ENCODE data around the gene ADAMTS7. TPM values are rescaled to one million over a fixed set of nuclear protein-coding genes. Genes with fewer than 3 reads are reported as not detected.
"Not testable (repeated sequence)": the region's sequence is repeated elsewhere in the genome, so short reads cannot be mapped to it uniquely, and the experiment has no call there.

The ADAMTS7 gene
- total RNA-seq, 1 donor from 2014 or later = 19.2 TPM

GRCh38 chr15:78850941-78851755, 39.9 kb upstream of the ADAMTS7 start:
- peak overlapping the region; percentile 68 for H3K4me2 ChIP-seq
- H2AFZ ChIP-seq (replicated peaks) = no peak overlapping the region
- Mint-ChIP-seq H3K27me3 (ENCODE audit: insufficient read depth, low read depth) (peaks cover 2% of the 10 kb centered on the region), H3K36me3 (no peaks in the 10 kb centered on the region), H3K27ac (peak overlapping the region; percentile 78), H3K4me3 (peak overlapping the region; percentile 27), H3K9me3 (peaks cover 9% of the 10 kb centered on the region), H3K4me1 (peaks cover 21% of the 10 kb centered on the region)
- no peaks in the 10 kb centered on the region for H3K9me3 ChIP-seq (ENCODE audit: low read depth)
- H3K36me3 ChIP-seq = no peaks in the 10 kb centered on the region
- H3K79me2 ChIP-seq (ENCODE audit: low read depth) = no peaks in the 10 kb centered on the region
- H4K20me1 ChIP-seq (ENCODE audit: low read depth) = peaks cover 5% of the 10 kb centered on the region
- no peak overlapping the region for H3K4me3 ChIP-seq
- H3K27ac ChIP-seq = no peak overlapping the region
- DNase-seq (ENCODE audit: low spot score) = peak; percentile 74
- no peak for TF ChIP-seq EZH2phosphoT487 (IDR thresholded peaks at IDR 0.05)
- TF ChIP-seq CTCF (IDR thresholded peaks at IDR 0.05) = no peak
- TF ChIP-seq EZH2 (IDR thresholded peaks at IDR 0.05) = no peak
- H3K4me1 ChIP-seq = peaks cover 12% of the 10 kb centered on the region
- no peak overlapping the region for H3K9ac ChIP-seq
- H3F3A ChIP-seq (ENCODE audit: low read depth) = peaks cover 14% of the 10 kb centered on the region
- no peaks in the 10 kb centered on the region for H3K27me3 ChIP-seq

- DNase-seq (ENCODE audit: low spot score) = no peak
- peaks cover 12% of the 10 kb centered on the region for H3K4me1 ChIP-seq
- no peak overlapping the region for H3K9ac ChIP-seq
- Mint-ChIP-seq H3K4me1 (peaks cover 21% of the 10 kb centered on the region), H3K36me3 (no peaks in the 10 kb centered on the region), H3K4me3 (no peak overlapping the region), H3K27me3 (ENCODE audit: insufficient read depth, low read depth) (peaks cover 2% of the 10 kb centered on the region), H3K27ac (peak overlapping the region; percentile 78), H3K9me3 (peaks cover 11% of the 10 kb centered on the region)
- no peak for TF ChIP-seq EZH2phosphoT487 (IDR thresholded peaks at IDR 0.05)
- no peak for TF ChIP-seq EZH2 (IDR thresholded peaks at IDR 0.05)
- no peak for TF ChIP-seq CTCF (IDR thresholded peaks at IDR 0.05)
- H3K9me3 ChIP-seq (ENCODE audit: low read depth) = no peaks in the 10 kb centered on the region
- no peaks in the 10 kb centered on the region for H3K36me3 ChIP-seq
- H4K20me1 ChIP-seq (ENCODE audit: low read depth) = peaks cover 5% of the 10 kb centered on the region
- no peak overlapping the region for H2AFZ ChIP-seq (replicated peaks)
- H3K4me3 ChIP-seq = no peak overlapping the region
- no peak overlapping the region for H3K27ac ChIP-seq
- H3F3A ChIP-seq (ENCODE audit: low read depth) = peaks cover 14% of the 10 kb centered on the region
- H3K4me2 ChIP-seq = peak overlapping the region; percentile 68
- no peaks in the 10 kb centered on the region for H3K79me2 ChIP-seq (ENCODE audit: low read depth)
- no peaks in the 10 kb centered on the region for H3K27me3 ChIP-seq
Observed at GRCh38 chr15:78850352-78850751, 39.1 kb upstream of the ADAMTS7 start.

GRCh38 chr15:78847387-78847906, 36.2 kb upstream of the ADAMTS7 start:
- Histone ChIP-seq H3K4me1 (peaks cover 12% of the 10 kb centered on the region), H3F3A (ENCODE audit: low read depth) (peaks cover 14% of the 10 kb centered on the region)
- H3K79me2 ChIP-seq (ENCODE audit: low read depth); H3K36me3 Mint-ChIP-seq; H3K9me3 ChIP-seq (ENCODE audit: low read depth); H3K4me3 Mint-ChIP-seq; H3K27me3 Mint-ChIP-seq (ENCODE audit: insufficient read depth, low read depth); H3K9ac ChIP-seq; DNase-seq (ENCODE audit: low spot score); H3K36me3 ChIP-seq; H3K9me3 Mint-ChIP-seq; H3K27me3 ChIP-seq; H3K4me2 ChIP-seq; H3K27ac ChIP-seq; H4K20me1 ChIP-seq (ENCODE audit: low read depth); H2AFZ ChIP-seq (replicated peaks); H3K4me3 ChIP-seq: not testable (repeated sequence)
- Mint-ChIP-seq H3K4me1 (peaks cover 26% of the 10 kb centered on the region), H3K27ac (peak overlapping the region; percentile 97)

GRCh38 chr15:78846906-78847305, 35.6 kb upstream of the ADAMTS7 start:
- H3K27ac Mint-ChIP-seq; DNase-seq (ENCODE audit: low spot score): not testable (repeated sequence)
- H3K4me1 Mint-ChIP-seq = peaks cover 30% of the 10 kb centered on the region

More at GRCh38 chr15:78846906-78847305, 35.6 kb upstream of the ADAMTS7 start:
- not testable (repeated sequence) for H3K9me3 ChIP-seq (ENCODE audit: low read depth); H3K27ac ChIP-seq; H3K27me3 Mint-ChIP-seq (ENCODE audit: insufficient read depth, low read depth); H4K20me1 ChIP-seq (ENCODE audit: low read depth); H3K4me3 Mint-ChIP-seq; H3K4me3 ChIP-seq; H2AFZ ChIP-seq (replicated peaks); H3K9me3 Mint-ChIP-seq; H3K79me2 ChIP-seq (ENCODE audit: low read depth); H3K36me3 ChIP-seq; H3K27me3 ChIP-seq; H3K36me3 Mint-ChIP-seq; H3K4me2 ChIP-seq; H3K9ac ChIP-seq
- Histone ChIP-seq H3F3A (ENCODE audit: low read depth) (peaks cover 14% of the 10 kb centered on the region), H3K4me1 (peaks cover 12% of the 10 kb centered on the region)
